ENCODE results near the gene KIF14. TPM values are rescaled to one million over a fixed set of nuclear protein-coding genes. Genes with fewer than 3 reads are reported as not detected.

The KIF14 gene
- total RNA-seq, 1 experiment from 2014 or later: 39.7 TPM

DNA sequence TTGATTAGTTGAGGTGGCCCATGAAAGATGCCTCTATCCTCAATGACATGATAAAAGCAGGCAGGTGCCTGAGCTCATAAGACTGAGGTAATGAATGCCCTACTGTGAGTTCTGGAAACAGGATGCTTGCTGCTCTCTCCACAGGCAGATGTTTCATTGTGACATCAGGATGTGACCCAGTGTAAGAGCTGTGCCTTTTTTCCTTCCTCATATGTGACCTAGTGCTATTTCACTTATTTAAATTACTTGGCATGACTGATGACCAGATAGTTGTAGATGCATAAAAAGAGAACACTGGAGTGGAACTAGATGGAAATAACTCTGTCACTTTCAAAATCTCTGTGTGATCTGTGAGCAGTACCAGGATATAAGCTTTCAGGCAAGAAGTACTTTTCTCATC is 31.9 kb downstream of the KIF14 start:
- Histone ChIP-seq H3K4me1 (ENCODE audit: insufficient read depth, low read length, poor library complexity, severe bottlenecking) (no peaks in the 10 kb centered on the region), H3K27ac (ENCODE audit: low read depth, low read length, poor library complexity, severe bottlenecking) (no peak overlapping the region), H3K36me3 (ENCODE audit: insufficient read depth, low read length, poor library complexity, severe bottlenecking) (peaks cover 66% of the 10 kb centered on the region), H3K4me3 (ENCODE audit: low read depth, low read length, poor library complexity, severe bottlenecking) (no peak overlapping the region), H3K9me3 (ENCODE audit: low read depth, low read length, poor library complexity, severe bottlenecking) (no peaks in the 10 kb centered on the region), H3K27me3 (replicated peaks; ENCODE audit: insufficient read depth, low read depth, low read length, poor library complexity) (no peaks in the 10 kb centered on the region)
- ChIA-PET CTCF (no interaction called here), POLR2A (ENCODE audit: low non-redundant PET) (no interaction called here)
- no peak for TF ChIP-seq EZH2 (IDR thresholded peaks at IDR 0.05; ENCODE audit: borderline replicate concordance, low read depth, low read length, poor library complexity, severe bottlenecking)
- no peak for TF ChIP-seq CTCF (conservative IDR thresholded peaks at IDR 0.05; ENCODE audit: low read depth, low read length)
- intact Hi-C loops (cut with micrococcal nuclease; ENCODE audit: unreplicated experiment): no loop called here
- DNase-seq (ENCODE audit: low spot score): no peak
- BruUV-seq (replicated peaks): no TSS peak

DNA sequence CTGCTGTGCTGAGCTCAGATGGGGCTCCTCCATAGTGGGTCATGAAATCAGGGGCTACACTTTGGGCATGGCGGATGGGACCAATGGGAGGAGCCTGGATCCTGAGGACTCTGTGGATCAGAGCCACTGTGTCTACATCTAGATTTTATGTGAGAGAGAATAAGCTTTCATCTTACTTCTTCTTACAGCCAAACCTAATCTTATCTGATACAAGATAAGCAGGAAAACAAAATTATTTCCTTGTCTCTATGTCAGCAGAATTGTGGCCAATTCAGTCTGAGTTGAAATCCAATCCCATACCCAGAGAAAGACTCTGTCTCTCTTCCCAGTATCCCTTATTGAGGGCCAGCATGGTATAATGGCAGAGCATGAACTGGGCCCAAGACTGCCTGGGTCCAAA is 56.2 kb downstream of the KIF14 start:
- intact Hi-C loops (cut with micrococcal nuclease; ENCODE audit: unreplicated experiment): no loop called here
- H3K27ac ChIP-seq (ENCODE audit: low read depth, low read length, poor library complexity, severe bottlenecking): no peak overlapping the region
- TF ChIP-seq EZH2 (IDR thresholded peaks at IDR 0.05; ENCODE audit: borderline replicate concordance, low read depth, low read length, poor library complexity, severe bottlenecking) (no peak), CTCF (conservative IDR thresholded peaks at IDR 0.05; ENCODE audit: low read depth, low read length) (no peak)
- H3K4me1 ChIP-seq (ENCODE audit: insufficient read depth, low read length, poor library complexity, severe bottlenecking): no peaks in the 10 kb centered on the region
- H3K27me3 ChIP-seq (replicated peaks; ENCODE audit: insufficient read depth, low read depth, low read length, poor library complexity): no peaks in the 10 kb centered on the region
- peaks cover 64% of the 10 kb centered on the region for H3K36me3 ChIP-seq (ENCODE audit: insufficient read depth, low read length, poor library complexity, severe bottlenecking)
- no peaks in the 10 kb centered on the region for H3K9me3 ChIP-seq (ENCODE audit: low read depth, low read length, poor library complexity, severe bottlenecking)
- H3K4me3 ChIP-seq (ENCODE audit: low read depth, low read length, poor library complexity, severe bottlenecking): no peak overlapping the region
- no peak for DNase-seq (ENCODE audit: low spot score)
- CTCF ChIA-PET: no interaction called here
- no TSS peak for BruUV-seq (replicated peaks)
- POLR2A ChIA-PET (ENCODE audit: low non-redundant PET): no interaction called here

DNA sequence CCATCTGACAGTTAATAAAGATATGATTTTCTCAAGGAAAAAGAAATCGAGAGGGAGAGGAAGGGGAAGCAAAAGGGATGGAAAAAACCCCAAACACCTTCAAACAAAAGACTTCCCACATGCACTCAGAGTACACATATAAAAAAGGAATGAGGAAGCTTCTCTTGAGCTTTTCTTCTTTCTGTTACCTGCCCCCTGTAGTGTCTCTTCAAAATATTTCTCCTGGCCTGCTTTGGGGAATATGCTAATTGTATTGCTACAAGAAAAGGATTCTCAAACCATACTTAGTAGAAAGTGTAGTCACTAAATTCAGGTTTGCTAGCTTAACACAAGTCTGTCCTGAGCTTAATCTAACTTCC is 58.7 kb downstream of the KIF14 start:
- H3K4me3 ChIP-seq (ENCODE audit: low read depth, low read length, poor library complexity, severe bottlenecking): no peak overlapping the region
- CTCF ChIA-PET: interaction anchor here (0.8 kb wide), 1 partner anchor 12 kb away, joined by 3 read pairs; no protein-coding TSS in a partner anchor
- BruUV-seq (replicated peaks): no TSS peak
- no peak overlapping the region for H3K27ac ChIP-seq (ENCODE audit: low read depth, low read length, poor library complexity, severe bottlenecking)
- no peak for DNase-seq (ENCODE audit: low spot score)
- POLR2A ChIA-PET (ENCODE audit: low non-redundant PET): no interaction called here
- no peaks in the 10 kb centered on the region for H3K27me3 ChIP-seq (replicated peaks; ENCODE audit: insufficient read depth, low read depth, low read length, poor library complexity)
- peaks cover 66% of the 10 kb centered on the region for H3K36me3 ChIP-seq (ENCODE audit: insufficient read depth, low read length, poor library complexity, severe bottlenecking)
- H3K4me1 ChIP-seq (ENCODE audit: insufficient read depth, low read length, poor library complexity, severe bottlenecking): no peaks in the 10 kb centered on the region
- H3K9me3 ChIP-seq (ENCODE audit: low read depth, low read length, poor library complexity, severe bottlenecking): no peaks in the 10 kb centered on the region
- TF ChIP-seq CTCF (conservative IDR thresholded peaks at IDR 0.05; ENCODE audit: low read depth, low read length) (no peak), EZH2 (IDR thresholded peaks at IDR 0.05; ENCODE audit: borderline replicate concordance, low read depth, low read length, poor library complexity, severe bottlenecking) (no peak)
- intact Hi-C loops (cut with micrococcal nuclease; ENCODE audit: unreplicated experiment): no loop called here
